Measurements from ENCODE around the gene YLPM1.

GRCh38 chr14:74859757-74860552 is 96.8 kb downstream of the YLPM1 start:
- TF ChIP-seq CTCF (IDR thresholded peaks at IDR 0.05), result no peak
- no peak for TF ChIP-seq POLR2A (IDR thresholded peaks at IDR 0.05)
